Measurements from ENCODE around the gene WNT8A.
A peak's percentile ranks its signal among the peaks of the same experiment; 100 is the strongest.

WNT8A gene

GRCh38 chr5:138111181-138111580 is 27.3 kb downstream of the WNT8A start:
- Histone ChIP-seq H3K4me1 (ENCODE audit: insufficient read depth, low read length) (peaks cover 10% of the 10 kb centered on the region), H3K27me3 (ENCODE audit: insufficient read depth, low read length) (no peaks in the 10 kb centered on the region), H3K9ac (ENCODE audit: low read depth, low read length) (no peak overlapping the region), H3K9me3 (ENCODE audit: insufficient read depth, low read depth, low read length) (no peaks in the 10 kb centered on the region), H3K36me3 (ENCODE audit: insufficient read depth, low read length) (no peaks in the 10 kb centered on the region), H3K4me3 (ENCODE audit: low read length) (no peak overlapping the region), H3K27ac (ENCODE audit: low read depth, low read length) (no peak overlapping the region)
- 96% methylated on average over 4 of the region's 4 CpGs for WGBS

DNA sequence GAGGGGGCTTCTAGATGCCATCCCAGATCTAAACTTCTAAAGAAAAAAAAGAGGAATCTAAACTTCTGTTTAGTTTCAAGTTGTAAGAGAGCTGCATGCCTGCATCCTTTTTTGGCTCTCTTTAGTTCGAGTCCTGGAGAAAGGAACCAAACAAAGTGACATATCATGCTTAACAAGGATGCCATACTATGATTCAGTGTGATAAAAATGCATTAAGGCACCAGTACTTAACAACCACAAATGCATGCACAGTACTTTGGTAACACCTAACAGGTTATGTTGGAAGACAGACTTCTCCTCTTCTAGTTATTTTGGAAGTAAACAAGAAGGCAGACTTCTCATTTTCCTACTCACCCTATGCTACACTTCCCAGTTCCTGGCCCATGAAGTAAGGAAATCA is 28.1 kb downstream of the WNT8A start:
- 67% methylated on average over 1 of the region's 1 CpG for WGBS
- Histone ChIP-seq H3K9ac (ENCODE audit: low read depth, low read length) (no peak overlapping the region), H3K36me3 (ENCODE audit: insufficient read depth, low read length) (no peaks in the 10 kb centered on the region), H3K27ac (ENCODE audit: low read depth, low read length) (no peak overlapping the region), H3K4me3 (ENCODE audit: low read length) (no peak overlapping the region), H3K27me3 (ENCODE audit: insufficient read depth, low read length) (no peaks in the 10 kb centered on the region), H3K9me3 (ENCODE audit: insufficient read depth, low read depth, low read length) (no peaks in the 10 kb centered on the region), H3K4me1 (ENCODE audit: insufficient read depth, low read length) (peaks cover 10% of the 10 kb centered on the region)

DNA sequence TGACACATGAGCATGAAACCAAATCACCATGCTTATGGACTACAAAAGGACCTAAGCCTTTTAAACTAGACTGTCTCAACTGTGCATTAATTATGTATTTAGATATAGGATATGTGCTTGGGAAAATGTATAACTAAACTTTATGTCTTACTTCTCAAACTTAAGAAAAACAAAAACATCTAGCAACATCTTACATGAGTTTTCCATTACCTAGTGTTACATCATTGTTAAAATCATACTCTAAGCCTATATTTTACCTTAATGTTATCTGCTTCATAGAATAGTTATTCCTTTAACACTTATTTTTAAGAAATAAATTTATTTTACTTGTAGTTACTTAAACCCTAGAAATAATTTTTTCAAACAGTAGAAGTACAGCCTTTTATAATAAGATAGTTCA is 31.4 kb downstream of the WNT8A start:
- no peak overlapping the region for H3K9ac ChIP-seq (ENCODE audit: low read depth, low read length)
- no peak overlapping the region for H3K27ac ChIP-seq (ENCODE audit: low read depth, low read length)
- no peaks in the 10 kb centered on the region for H3K36me3 ChIP-seq (ENCODE audit: insufficient read depth, low read length)
- H3K9me3 ChIP-seq (ENCODE audit: insufficient read depth, low read depth, low read length) = no peaks in the 10 kb centered on the region
- H3K4me3 ChIP-seq (ENCODE audit: low read length) = no peak overlapping the region
- no peaks in the 10 kb centered on the region for H3K27me3 ChIP-seq (ENCODE audit: insufficient read depth, low read length)
- peaks cover 7% of the 10 kb centered on the region for H3K4me1 ChIP-seq (ENCODE audit: insufficient read depth, low read length)

GRCh38 chr5:138128334-138128733 is 44.5 kb downstream of the WNT8A start:
- Histone ChIP-seq H3K27me3 (ENCODE audit: insufficient read depth, low read length) (no peaks in the 10 kb centered on the region), H3K9me3 (ENCODE audit: insufficient read depth, low read depth, low read length) (no peaks in the 10 kb centered on the region), H3K36me3 (ENCODE audit: insufficient read depth, low read length) (no peaks in the 10 kb centered on the region), H3K27ac (ENCODE audit: low read depth, low read length) (no peak overlapping the region), H3K4me3 (ENCODE audit: low read length) (no peak overlapping the region), H3K4me1 (ENCODE audit: insufficient read depth, low read length) (no peaks in the 10 kb centered on the region), H3K9ac (ENCODE audit: low read depth, low read length) (no peak overlapping the region)
- 88% methylated on average over 5 of the region's 5 CpGs for WGBS

- H3K36me3 ChIP-seq (ENCODE audit: insufficient read depth, low read length) = no peaks in the 10 kb centered on the region
- H3K27me3 ChIP-seq (ENCODE audit: insufficient read depth, low read length) = no peaks in the 10 kb centered on the region
- no peak overlapping the region for H3K9ac ChIP-seq (ENCODE audit: low read depth, low read length)
- no peak overlapping the region for H3K4me3 ChIP-seq (ENCODE audit: low read length)
- no peak overlapping the region for H3K27ac ChIP-seq (ENCODE audit: low read depth, low read length)
- no peaks in the 10 kb centered on the region for H3K9me3 ChIP-seq (ENCODE audit: insufficient read depth, low read depth, low read length)
- 94% methylated on average over 6 of the region's 6 CpGs for WGBS
- H3K4me1 ChIP-seq (ENCODE audit: insufficient read depth, low read length) = no peaks in the 10 kb centered on the region
These were observed 45.5 kb downstream of the WNT8A start for GRCh38 chr5:138129347-138129746.

DNA sequence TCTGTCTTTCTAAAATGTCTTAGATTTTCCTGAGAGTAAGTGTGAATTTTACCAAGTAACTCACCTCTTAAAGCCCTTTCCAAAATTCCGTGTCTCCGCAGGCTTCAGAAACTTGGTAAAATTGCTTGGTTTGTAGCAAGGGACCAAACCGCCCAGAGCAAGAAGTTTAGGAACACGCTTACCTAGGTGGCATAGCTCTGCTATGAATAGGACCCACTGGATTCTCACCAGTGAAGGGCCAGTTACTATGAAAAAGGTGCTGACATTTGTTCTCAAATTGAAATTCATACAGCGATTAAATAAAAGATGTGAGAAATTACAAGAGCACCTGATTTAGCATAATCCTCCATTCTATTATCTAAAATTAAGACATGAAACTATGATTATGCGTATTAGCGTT is 48.7 kb downstream of the WNT8A start:
- 86% methylated on average over 7 of the region's 7 CpGs for WGBS
- no peaks in the 10 kb centered on the region for H3K9me3 ChIP-seq (ENCODE audit: insufficient read depth, low read depth, low read length)
- no peaks in the 10 kb centered on the region for H3K36me3 ChIP-seq (ENCODE audit: insufficient read depth, low read length)
- H3K4me3 ChIP-seq (ENCODE audit: low read length) = 0 out of 2 replicates have a peak overlapping the region, but pooled peaks have one; percentile 36
- H3K27ac ChIP-seq (ENCODE audit: low read depth, low read length) = no peak overlapping the region
- no peaks in the 10 kb centered on the region for H3K27me3 ChIP-seq (ENCODE audit: insufficient read depth, low read length)
- H3K4me1 ChIP-seq (ENCODE audit: insufficient read depth, low read length) = no peaks in the 10 kb centered on the region
- no peak overlapping the region; the same call in 1 of the 2 replicates for H3K9ac ChIP-seq (ENCODE audit: low read depth, low read length)

- Histone ChIP-seq H3K9ac (ENCODE audit: low read depth, low read length) (no peak within 1 kb of the TSS), H3K4me3 (ENCODE audit: low read length) (peak within 1 kb of the TSS; percentile 68), H3K27me3 (ENCODE audit: insufficient read depth, low read length) (no peaks in the 10 kb centered on the region), H3K4me1 (ENCODE audit: insufficient read depth, low read length) (no peaks in the 10 kb centered on the region), H3K9me3 (ENCODE audit: insufficient read depth, low read depth, low read length) (no peaks in the 10 kb centered on the region), H3K27ac (ENCODE audit: low read depth, low read length) (no peak within 1 kb of the TSS), H3K36me3 (ENCODE audit: insufficient read depth, low read length) (no peaks in the 10 kb centered on the region)
- WGBS = 5% methylated on average over 30 of the region's 31 CpGs
These were observed 55.3 kb downstream of the WNT8A start, which contains the start of gene NME5 for GRCh38 chr5:138138949-138139780. Gene NME5 (minus strand): TSS chr5:138139428. CDS start chr5:138138780, 648 bp downstream.

GRCh38 chr5:138139781-138140090 is 55.9 kb downstream of the WNT8A start:
- Histone ChIP-seq H3K4me3 (ENCODE audit: low read length) (peak overlapping the region; percentile 68), H3K9ac (ENCODE audit: low read depth, low read length) (no peak overlapping the region)
- WGBS = 66% methylated on average over 3 of the region's 3 CpGs

DNA sequence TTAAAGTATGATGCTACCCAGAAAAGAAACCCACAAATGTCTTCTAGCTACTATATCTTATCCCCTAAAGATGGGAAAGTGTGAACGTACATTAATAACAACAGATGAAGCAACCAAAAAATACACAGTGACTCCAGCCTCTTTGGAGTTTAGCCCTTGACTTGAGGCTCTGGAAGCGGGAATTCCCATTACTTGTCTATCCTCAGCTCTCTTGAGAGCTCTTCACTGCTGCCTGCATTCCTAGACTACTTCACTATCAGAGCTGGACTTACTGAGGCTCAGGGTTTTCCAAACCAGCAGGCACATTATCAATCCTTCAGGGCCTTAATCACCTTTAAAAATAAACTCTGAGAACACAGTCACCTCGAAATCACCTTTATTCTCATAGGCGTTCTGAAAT is 56.4 kb downstream of the WNT8A start:
- 87% methylated on average over 4 of the region's 4 CpGs for WGBS
- no peak overlapping the region for H3K9ac ChIP-seq (ENCODE audit: low read depth, low read length)

More at GRCh38 chr5:138139781-138140090, 55.9 kb downstream of the WNT8A start:
- Histone ChIP-seq H3K4me1 (ENCODE audit: insufficient read depth, low read length) (no peaks in the 10 kb centered on the region), H3K27me3 (ENCODE audit: insufficient read depth, low read length) (no peaks in the 10 kb centered on the region), H3K9me3 (ENCODE audit: insufficient read depth, low read depth, low read length) (no peaks in the 10 kb centered on the region), H3K27ac (ENCODE audit: low read depth, low read length) (no peak overlapping the region), H3K36me3 (ENCODE audit: insufficient read depth, low read length) (no peaks in the 10 kb centered on the region)

More for the DNA sequence above, 56.4 kb downstream of the WNT8A start:
- Histone ChIP-seq H3K9me3 (ENCODE audit: insufficient read depth, low read depth, low read length) (no peaks in the 10 kb centered on the region), H3K27ac (ENCODE audit: low read depth, low read length) (no peak overlapping the region), H3K27me3 (ENCODE audit: insufficient read depth, low read length) (no peaks in the 10 kb centered on the region), H3K4me1 (ENCODE audit: insufficient read depth, low read length) (no peaks in the 10 kb centered on the region), H3K36me3 (ENCODE audit: insufficient read depth, low read length) (no peaks in the 10 kb centered on the region), H3K4me3 (ENCODE audit: low read length) (no peak overlapping the region)

All from HUES64 (cell line).